Hepatocyte (in vitro differentiated cells): ENCODE data around the gene HPCAL1. TPM values are rescaled to one million over a fixed set of nuclear protein-coding genes. Genes with fewer than 3 reads are reported as not detected.

Experiments
- DNase-seq: peaks from one replicate; pipeline ENCODE4 v3.0.0-alpha.2; 2016; ENCODE audit warnings: low spot score
- H2AFZ ChIP-seq: fragments of 200-600 bp; sonication (generic); 2 replicates; pipeline ENCODE4 v1.6.0; 2016; ENCODE audit warnings: antibody characterized with exemption, mild to moderate bottlenecking
- H3K27ac ChIP-seq: fragments of 200-600 bp; sonication (generic); 2 replicates; pipeline ENCODE4 v1.5.1; 2016; ENCODE audit warnings: mild to moderate bottlenecking
- H3K27me3 ChIP-seq: fragments of 200-600 bp; sonication (generic); 2 replicates; pipeline ENCODE4 v1.6.1; 2016
- H3K36me3 ChIP-seq: fragments of 200-600 bp; sonication (generic); replicated peaks from 2 replicates; pipeline ENCODE4 v1.5.1; 2016; ENCODE audit warnings: low read depth; ENCODE audit not compliant: insufficient read depth
- H3K4me1 ChIP-seq: fragments of 200-600 bp; sonication (generic); 2 replicates; pipeline ENCODE4 v1.5.1; 2016; ENCODE audit warnings: mild to moderate bottlenecking, moderate library complexity; ENCODE audit not compliant: insufficient read depth
- H3K4me2 ChIP-seq: fragments of 200-600 bp; sonication (generic); 2 replicates; pipeline ENCODE4 v1.6.0; 2016
- H3K4me3 ChIP-seq: fragments of 200-600 bp; sonication (generic); 2 replicates; pipeline ENCODE4 v1.5.1; 2016; ENCODE audit warnings: mild to moderate bottlenecking
- H3K79me2 ChIP-seq: fragments of 200-600 bp; sonication (generic); 2 replicates; pipeline ENCODE4 v1.6.0; 2017; ENCODE audit warnings: mild to moderate bottlenecking
- H3K9me2 ChIP-seq: fragments of 200-600 bp; sonication (generic); replicated peaks from 2 replicates; pipeline ENCODE4 v1.6.0; 2017; ENCODE audit warnings: mild to moderate bottlenecking; ENCODE audit not compliant: insufficient read depth
- H3K9me3 ChIP-seq: fragments of 200-600 bp; sonication (generic); 2 replicates; pipeline ENCODE4 v1.5.1; 2016; ENCODE audit warnings: low read depth, mild to moderate bottlenecking
- H4K20me1 ChIP-seq: fragments of 200-600 bp; sonication (generic); 2 replicates; pipeline ENCODE4 v1.6.0; 2016; ENCODE audit warnings: mild to moderate bottlenecking; ENCODE audit not compliant: insufficient read depth, poor library complexity, severe bottlenecking
- EZH2 ChIP-seq: fragments of 200-600 bp; sonication (generic); IDR thresholded peaks from 2 replicates; pipeline ENCODE4 v1.6.1; 2016; ENCODE audit warnings: antibody characterized with exemption, mild to moderate bottlenecking, borderline replicate concordance
- EZH2phosphoT487 ChIP-seq: fragments of 200-600 bp; sonication (generic); IDR thresholded peaks from one replicate; pipeline ENCODE4 v1.6.1; 2018; ENCODE audit warnings: antibody characterized with exemption, mild to moderate bottlenecking, low read depth, moderate library complexity; ENCODE audit not compliant: unreplicated experiment, severe bottlenecking
- WGBS: methylation state at CpG from one replicate; pipeline ENCODE4 v1.1.6; 2016; ENCODE audit warnings: low lambda C conversion rate; ENCODE audit errors: missing lambda C conversion rate; 5-methylcytosine and 5-hydroxymethylcytosine counted together
- polyA plus RNA-seq: library from polyadenylated mRNA; unstranded; fragments of >200 nt; fragmentation: Nextera tagmentation; extraction: Ambion mirVana; gene quantifications from 2 replicates; pipeline ENCODE4 v1.2.1, GENCODE V29; 2016
- total RNA-seq: library from RNA; depleted of rRNA; stranded (reverse); fragments of >200 nt; gene quantifications from 2 replicates; pipeline ENCODE4 v1.2.3, GENCODE V29; 2014
- TF ChIP-seq, protein P1 (sequence below): fragments of 200-600 bp; sonication (generic); IDR thresholded peaks from 2 replicates; pipeline ENCODE4 v1.5.1; 2016; ENCODE audit warnings: antibody characterized with exemption, mild to moderate bottlenecking; ENCODE audit not compliant: poor library complexity

HPCAL1 gene
- total RNA-seq (13.8 and 22.5 TPM in 2 replicates), polyA plus RNA-seq (37.4 and 39.1 TPM in 2 replicates)

DNA sequence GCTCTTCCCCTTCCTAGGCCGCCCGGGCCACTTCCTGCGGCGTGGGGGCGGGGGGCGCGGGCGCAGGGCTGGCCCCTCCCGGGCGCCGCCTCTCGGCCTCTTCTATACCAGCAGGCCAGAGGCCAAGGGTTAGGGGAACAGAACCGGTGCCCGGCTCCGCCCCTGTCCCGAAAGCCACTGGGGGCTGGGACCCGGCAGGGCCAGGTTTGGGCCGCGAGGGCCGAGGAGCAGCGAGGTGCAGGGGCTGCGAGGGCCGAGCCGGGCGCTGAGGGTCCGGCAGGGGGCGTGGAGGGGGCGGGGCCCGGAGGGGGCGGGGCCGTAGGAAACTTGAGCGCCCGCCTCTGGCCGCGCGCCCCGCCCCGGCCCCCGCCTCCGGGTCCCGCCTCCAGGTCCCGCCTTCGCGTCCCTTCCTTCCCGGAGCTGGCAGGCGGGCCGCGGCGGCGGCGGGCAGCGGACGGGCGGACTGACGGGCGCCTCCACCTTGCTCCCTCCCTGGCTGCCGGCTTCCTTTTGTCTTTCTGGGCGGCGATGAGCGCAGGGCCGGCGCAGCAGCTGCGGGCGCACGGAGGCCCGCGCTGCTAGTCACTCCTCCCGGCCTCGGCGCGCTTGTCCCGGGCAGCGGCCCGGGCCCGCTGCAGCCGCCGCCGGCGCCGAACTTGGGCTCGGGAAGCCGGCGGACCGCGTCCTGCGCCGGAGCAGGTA lies at the start of gene HPCAL1:
Gene HPCAL1, plus strand, starts transcription at position 426 of the 702 bp plus-strand sequence. CDS start 116,854 bp downstream, outside the sequence.
- TF ChIP-seq EZH2phosphoT487 = no peak
- TF ChIP-seq, protein P1, sequence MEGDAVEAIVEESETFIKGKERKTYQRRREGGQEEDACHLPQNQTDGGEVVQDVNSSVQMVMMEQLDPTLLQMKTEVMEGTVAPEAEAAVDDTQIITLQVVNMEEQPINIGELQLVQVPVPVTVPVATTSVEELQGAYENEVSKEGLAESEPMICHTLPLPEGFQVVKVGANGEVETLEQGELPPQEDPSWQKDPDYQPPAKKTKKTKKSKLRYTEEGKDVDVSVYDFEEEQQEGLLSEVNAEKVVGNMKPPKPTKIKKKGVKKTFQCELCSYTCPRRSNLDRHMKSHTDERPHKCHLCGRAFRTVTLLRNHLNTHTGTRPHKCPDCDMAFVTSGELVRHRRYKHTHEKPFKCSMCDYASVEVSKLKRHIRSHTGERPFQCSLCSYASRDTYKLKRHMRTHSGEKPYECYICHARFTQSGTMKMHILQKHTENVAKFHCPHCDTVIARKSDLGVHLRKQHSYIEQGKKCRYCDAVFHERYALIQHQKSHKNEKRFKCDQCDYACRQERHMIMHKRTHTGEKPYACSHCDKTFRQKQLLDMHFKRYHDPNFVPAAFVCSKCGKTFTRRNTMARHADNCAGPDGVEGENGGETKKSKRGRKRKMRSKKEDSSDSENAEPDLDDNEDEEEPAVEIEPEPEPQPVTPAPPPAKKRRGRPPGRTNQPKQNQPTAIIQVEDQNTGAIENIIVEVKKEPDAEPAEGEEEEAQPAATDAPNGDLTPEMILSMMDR = peak; percentile 69
- 0% methylated on average over 32 of the region's 87 CpGs for WGBS
- H3K79me2 ChIP-seq = peaks cover 35% of the 10 kb centered on the region
- no peaks in the 10 kb centered on the region for H3K9me2 ChIP-seq
- H3K27ac ChIP-seq = peak within 1 kb of the TSS; percentile 88
- H3K27me3 ChIP-seq = peaks cover 3% of the 10 kb centered on the region
- peaks cover 26% of the 10 kb centered on the region for H3K4me1 ChIP-seq
- H3K36me3 ChIP-seq = no peaks in the 10 kb centered on the region
- H3K4me2 ChIP-seq = peak within 1 kb of the TSS; percentile 83
- peak within 1 kb of the TSS; percentile 92 for H3K4me3 ChIP-seq
- peak; percentile 95 for DNase-seq
- H3K9me3 ChIP-seq = no peaks in the 10 kb centered on the region
- peak within 1 kb of the TSS; percentile 64 for H2AFZ ChIP-seq
- peaks cover 7% of the 10 kb centered on the region for H4K20me1 ChIP-seq

DNA sequence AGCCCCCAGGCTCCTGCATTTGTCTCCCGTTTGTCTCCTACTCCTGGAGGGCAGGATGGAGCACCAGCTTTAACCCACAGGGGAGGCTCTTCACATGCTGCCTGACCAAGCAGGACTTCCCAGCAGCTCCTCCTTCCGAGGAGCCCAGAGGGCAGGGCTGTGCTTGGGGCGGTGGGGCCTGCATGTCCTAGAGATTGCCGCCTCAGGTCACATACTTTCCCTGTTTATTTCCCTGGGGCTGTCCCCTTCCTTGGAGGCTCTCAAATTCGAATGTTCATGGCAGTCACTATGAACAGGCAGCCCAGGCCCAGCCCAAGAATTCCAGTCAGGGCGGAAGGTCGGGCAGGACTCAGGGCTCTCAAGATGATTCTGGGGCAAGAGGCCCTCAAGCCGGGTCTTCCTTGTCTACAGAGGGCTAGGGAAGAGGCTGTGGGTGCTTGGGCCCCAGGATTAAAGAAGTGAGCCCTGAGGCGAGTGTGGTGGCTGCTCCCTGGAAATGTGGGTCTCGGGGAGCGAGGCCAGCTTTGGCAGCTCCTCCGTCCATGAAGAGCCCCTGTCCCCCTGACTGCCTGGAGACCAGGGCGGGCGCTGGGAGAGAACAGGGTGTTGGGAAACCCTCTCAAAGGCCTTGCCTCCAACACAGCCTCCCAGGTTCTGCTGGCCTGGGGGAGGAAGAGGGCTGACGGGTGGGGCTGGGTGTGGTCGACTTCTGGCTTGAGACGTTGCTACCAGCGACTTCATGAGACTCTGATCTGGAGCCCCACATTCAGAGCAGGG lies 48.9 kb upstream of the HPCAL1 start:
- no peak overlapping the region for H3K4me3 ChIP-seq

DNA sequence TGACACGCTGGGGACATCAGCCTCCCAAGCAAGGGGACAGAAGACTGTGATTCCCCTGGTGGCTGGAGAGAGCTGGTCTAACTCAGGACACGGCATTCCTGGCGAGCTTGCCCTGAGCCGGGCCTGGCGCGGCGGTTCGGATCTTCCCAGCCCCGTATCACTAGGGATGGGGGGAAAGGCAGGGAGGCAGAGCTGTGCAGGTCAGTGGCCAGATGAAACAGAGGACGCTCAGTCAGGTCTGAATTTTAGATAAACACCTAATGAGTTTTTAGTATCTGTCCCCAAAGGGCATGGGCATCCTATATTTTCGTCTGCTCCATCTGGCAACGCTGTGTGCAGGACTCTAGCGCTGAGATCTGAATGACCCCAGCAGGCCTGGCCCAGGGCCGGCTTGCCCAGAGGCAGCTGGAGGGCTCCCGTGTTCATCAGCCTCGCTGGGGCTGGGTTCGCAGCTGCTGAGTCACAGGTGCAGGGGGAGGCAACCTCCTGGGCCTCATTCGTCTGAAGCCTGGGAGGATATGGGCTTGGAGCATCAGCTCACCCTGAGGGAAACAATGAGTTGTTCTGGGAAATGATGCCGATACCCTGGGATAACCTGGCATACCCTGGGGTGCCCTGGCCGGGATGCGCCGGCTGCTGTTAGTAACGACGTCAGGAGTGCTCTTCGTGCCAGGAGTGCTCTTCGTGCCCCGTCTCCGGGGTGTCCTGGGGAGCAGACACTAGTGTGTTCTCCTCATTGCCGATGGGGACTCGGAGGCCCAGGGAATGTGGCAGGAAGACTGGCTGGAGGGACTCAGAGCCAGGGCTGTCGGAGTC lies 48.1 kb upstream of the HPCAL1 start:
- no peak overlapping the region for H2AFZ ChIP-seq
- H3K4me3 ChIP-seq = no peak overlapping the region
- H3K4me2 ChIP-seq = no peak overlapping the region
- no peaks in the 10 kb centered on the region for H3K36me3 ChIP-seq
- TF ChIP-seq, protein P1 = no peak
- TF ChIP-seq EZH2 (no peak), EZH2phosphoT487 (no peak)
- no peaks in the 10 kb centered on the region for H3K9me2 ChIP-seq
- no peaks in the 10 kb centered on the region for H3K4me1 ChIP-seq
- DNase-seq = no peak
- no peaks in the 10 kb centered on the region for H3K79me2 ChIP-seq
- peaks cover 7% of the 10 kb centered on the region for H3K9me3 ChIP-seq
- H4K20me1 ChIP-seq = no peaks in the 10 kb centered on the region
- 90% methylated on average over 31 of the region's 31 CpGs for WGBS
- H3K27ac ChIP-seq = no peak overlapping the region
- H3K27me3 ChIP-seq = no peaks in the 10 kb centered on the region

More for the DNA sequence above, 48.9 kb upstream of the HPCAL1 start:
- H2AFZ ChIP-seq = no peak overlapping the region
- no peaks in the 10 kb centered on the region for H3K27me3 ChIP-seq
- no peaks in the 10 kb centered on the region for H3K79me2 ChIP-seq
- H4K20me1 ChIP-seq = no peaks in the 10 kb centered on the region
- H3K27ac ChIP-seq = no peak overlapping the region
- H3K36me3 ChIP-seq = no peaks in the 10 kb centered on the region
- DNase-seq = no peak
- H3K4me1 ChIP-seq = no peaks in the 10 kb centered on the region
- no peaks in the 10 kb centered on the region for H3K9me2 ChIP-seq
- no peak overlapping the region for H3K4me2 ChIP-seq
- 90% methylated on average over 18 of the region's 18 CpGs for WGBS
- TF ChIP-seq EZH2phosphoT487 (no peak), EZH2 (no peak)
- TF ChIP-seq, protein P1 = no peak
- peaks cover 14% of the 10 kb centered on the region for H3K9me3 ChIP-seq
